GM19397 (cell line): ENCODE measurements around the gene ARHGAP18.
A peak's percentile ranks its signal among the peaks of the same experiment; 100 is the strongest.

ENCODE experiments used
- ATAC-seq: cut with Tn5 transposase; IDR thresholded peaks from one replicate; pipeline ENCODE4 v1.9.1; 2021; ENCODE audit warnings: mild to moderate bottlenecking, moderate library complexity; ENCODE audit not compliant: unreplicated experiment

Gene ARHGAP18

GRCh38 chr6:129671442-129672340 is 38.3 kb downstream of the ARHGAP18 start:
- ATAC-seq, result peak; percentile 79

- ATAC-seq, result no peak
Measured at GRCh38 chr6:129670634-129671033, 39.3 kb downstream of the ARHGAP18 start.

- ATAC-seq, result no peak
Measured at GRCh38 chr6:129667621-129668020, 42.4 kb downstream of the ARHGAP18 start.

GRCh38 chr6:129667034-129667433 is 42.9 kb downstream of the ARHGAP18 start:
- no peak for ATAC-seq

- ATAC-seq, result no peak
Measured at GRCh38 chr6:129665555-129665954, 44.4 kb downstream of the ARHGAP18 start.

GRCh38 chr6:129663531-129663930 is 46.4 kb downstream of the ARHGAP18 start:
- ATAC-seq, result no peak

- no peak for ATAC-seq
Measured at GRCh38 chr6:129662980-129663431, 47.0 kb downstream of the ARHGAP18 start.

GRCh38 chr6:129662406-129662766 is 47.6 kb downstream of the ARHGAP18 start:
- ATAC-seq, result peak; percentile 57

- ATAC-seq, result peak; percentile 20
Measured at GRCh38 chr6:129661536-129662405, 48.2 kb downstream of the ARHGAP18 start.

GRCh38 chr6:129660346-129660676 is 49.7 kb downstream of the ARHGAP18 start:
- ATAC-seq, result no peak

- no peak for ATAC-seq
Measured at GRCh38 chr6:129659590-129660345, 50.2 kb downstream of the ARHGAP18 start.

GRCh38 chr6:129659167-129659566 is 50.8 kb downstream of the ARHGAP18 start:
- no peak for ATAC-seq

- no peak for ATAC-seq
Measured at GRCh38 chr6:129657483-129657882, 52.5 kb downstream of the ARHGAP18 start.

GRCh38 chr6:129655334-129655733 is 54.6 kb downstream of the ARHGAP18 start:
- no peak for ATAC-seq

GRCh38 chr6:129653746-129654145 is 56.2 kb downstream of the ARHGAP18 start:
- ATAC-seq, result no peak

GRCh38 chr6:129653229-129653628 is 56.7 kb downstream of the ARHGAP18 start:
- ATAC-seq, result no peak

- ATAC-seq, result no peak
Measured at GRCh38 chr6:129651291-129651691, 58.7 kb downstream of the ARHGAP18 start.

- ATAC-seq, result no peak
Measured at GRCh38 chr6:129648819-129649491, 61.0 kb downstream of the ARHGAP18 start.

- ATAC-seq, result peak; percentile 30
Measured at GRCh38 chr6:129647044-129647443, 62.9 kb downstream of the ARHGAP18 start.

GRCh38 chr6:129646642-129647041 is 63.3 kb downstream of the ARHGAP18 start:
- peak; percentile 56 for ATAC-seq
